HUES48 (cell line): ENCODE data around the gene TSPAN14.

Experiments used
- H3K27ac ChIP-seq: one replicate; pipeline ENCODE4 v1.7.0; 2013; ENCODE audit warnings: low read depth, low read length, inconsistent platforms
- H3K27me3 ChIP-seq: 2 replicates; pipeline ENCODE4 v1.6.1; 2013; ENCODE audit warnings: mild to moderate bottlenecking, low read length; ENCODE audit not compliant: control insufficient read depth, insufficient read depth
- H3K36me3 ChIP-seq: 2 replicates; pipeline ENCODE4 v1.6.1; 2013; ENCODE audit warnings: low read length; ENCODE audit not compliant: control insufficient read depth, insufficient read depth
- H3K4me1 ChIP-seq: 2 replicates; pipeline ENCODE4 v1.6.1; 2013; ENCODE audit warnings: mild to moderate bottlenecking, low read length; ENCODE audit not compliant: control insufficient read depth, insufficient read depth
- H3K4me3 ChIP-seq: 2 replicates; pipeline ENCODE4 v1.5.1; 2013; ENCODE audit warnings: mild to moderate bottlenecking, low read depth, low read length
- H3K9ac ChIP-seq: 2 replicates; pipeline ENCODE4 v1.6.1; 2013; ENCODE audit warnings: mild to moderate bottlenecking, low read depth, low read length, moderate library complexity
- H3K9me3 ChIP-seq: 2 replicates; pipeline ENCODE4 v1.6.1; 2013; ENCODE audit warnings: low read length; ENCODE audit not compliant: control insufficient read depth, insufficient read depth

Gene TSPAN14

GRCh38 chr10:80501381-80501912 lies 47.3 kb downstream of the TSPAN14 start:
- no peak overlapping the region for H3K9ac ChIP-seq
- H3K4me1 ChIP-seq: peaks cover 42% of the 10 kb centered on the region
- H3K4me3 ChIP-seq: no peak overlapping the region
- H3K9me3 ChIP-seq: no peaks in the 10 kb centered on the region
- H3K27me3 ChIP-seq: no peaks in the 10 kb centered on the region
- no peak overlapping the region for H3K27ac ChIP-seq
- no peaks in the 10 kb centered on the region for H3K36me3 ChIP-seq

GRCh38 chr10:80501913-80502521 lies 47.9 kb downstream of the TSPAN14 start:
- no peak overlapping the region for H3K27ac ChIP-seq
- no peak overlapping the region for H3K9ac ChIP-seq
- H3K36me3 ChIP-seq: no peaks in the 10 kb centered on the region
- H3K4me3 ChIP-seq: no peak overlapping the region
- H3K4me1 ChIP-seq: peaks cover 42% of the 10 kb centered on the region
- H3K9me3 ChIP-seq: no peaks in the 10 kb centered on the region
- no peaks in the 10 kb centered on the region for H3K27me3 ChIP-seq

GRCh38 chr10:80502621-80503583 lies 48.8 kb downstream of the TSPAN14 start:
- Histone ChIP-seq H3K27ac (peak overlapping the region; percentile 21), H3K36me3 (peaks cover 4% of the 10 kb centered on the region; the same call in 1 of the 2 replicates), H3K9me3 (no peaks in the 10 kb centered on the region), H3K4me3 (no peak overlapping the region), H3K9ac (no peak overlapping the region), H3K27me3 (no peaks in the 10 kb centered on the region), H3K4me1 (peaks cover 40% of the 10 kb centered on the region)

GRCh38 chr10:80503584-80504157 lies 49.6 kb downstream of the TSPAN14 start:
- Histone ChIP-seq H3K9ac (no peak overlapping the region), H3K27me3 (no peaks in the 10 kb centered on the region), H3K36me3 (peaks cover 5% of the 10 kb centered on the region), H3K4me1 (peaks cover 33% of the 10 kb centered on the region), H3K27ac (peak overlapping the region; percentile 21), H3K9me3 (no peaks in the 10 kb centered on the region), H3K4me3 (no peak overlapping the region)

GRCh38 chr10:80504158-80504811 lies 50.2 kb downstream of the TSPAN14 start:
- peaks cover 11% of the 10 kb centered on the region for H3K36me3 ChIP-seq
- no peak overlapping the region for H3K27ac ChIP-seq
- H3K9me3 ChIP-seq: no peaks in the 10 kb centered on the region
- no peak overlapping the region for H3K4me3 ChIP-seq
- no peaks in the 10 kb centered on the region for H3K27me3 ChIP-seq
- no peak overlapping the region for H3K9ac ChIP-seq
- H3K4me1 ChIP-seq: peaks cover 27% of the 10 kb centered on the region

GRCh38 chr10:80504897-80505465 lies 50.9 kb downstream of the TSPAN14 start:
- Histone ChIP-seq H3K27me3 (no peaks in the 10 kb centered on the region), H3K9ac (no peak overlapping the region), H3K4me1 (peaks cover 25% of the 10 kb centered on the region)

GRCh38 chr10:80506189-80506575 lies 52.1 kb downstream of the TSPAN14 start:
- peaks cover 17% of the 10 kb centered on the region for H3K36me3 ChIP-seq
- no peak overlapping the region for H3K9ac ChIP-seq
- H3K27me3 ChIP-seq: no peaks in the 10 kb centered on the region
- peaks cover 24% of the 10 kb centered on the region for H3K4me1 ChIP-seq
- peak overlapping the region; percentile 80 for H3K27ac ChIP-seq
- no peaks in the 10 kb centered on the region for H3K9me3 ChIP-seq
- H3K4me3 ChIP-seq: no peak overlapping the region

More at GRCh38 chr10:80504897-80505465, 50.9 kb downstream of the TSPAN14 start:
- H3K27ac ChIP-seq: peak overlapping the region; percentile 80
- H3K4me3 ChIP-seq: no peak overlapping the region
- H3K36me3 ChIP-seq: peaks cover 17% of the 10 kb centered on the region
- no peaks in the 10 kb centered on the region for H3K9me3 ChIP-seq

- Histone ChIP-seq H3K36me3 (peaks cover 20% of the 10 kb centered on the region), H3K27ac (peak overlapping the region; percentile 79), H3K4me1 (peaks cover 20% of the 10 kb centered on the region), H3K4me3 (no peak overlapping the region), H3K9me3 (no peaks in the 10 kb centered on the region), H3K9ac (no peak overlapping the region), H3K27me3 (no peaks in the 10 kb centered on the region)
Measured at GRCh38 chr10:80506836-80507487, 52.9 kb downstream of the TSPAN14 start.

GRCh38 chr10:80509108-80509402 lies 54.9 kb downstream of the TSPAN14 start:
- Histone ChIP-seq H3K36me3 (peaks cover 40% of the 10 kb centered on the region), H3K9ac (no peak overlapping the region), H3K4me1 (peaks cover 7% of the 10 kb centered on the region), H3K9me3 (no peaks in the 10 kb centered on the region), H3K27me3 (no peaks in the 10 kb centered on the region), H3K4me3 (no peak overlapping the region), H3K27ac (no peak overlapping the region)
